DOHH2 (cell line): ENCODE results near the gene CASP8.

Experiments used
- H3F3A ChIP-seq: fragments of 200-600 bp; sonication (generic), shearing (Covaris generic); 2 replicates; pipeline ENCODE4 v1.6.0; 2016; ENCODE audit warnings: antibody characterized with exemption, mild to moderate bottlenecking; ENCODE audit not compliant: control insufficient read depth, insufficient read depth
- H3K27ac ChIP-seq: fragments of 200-600 bp; sonication (generic); 2 replicates; pipeline ENCODE4 v1.5.1; 2014; ENCODE audit warnings: low read depth, mild to moderate bottlenecking, low read length, moderate library complexity
- H3K27me3 ChIP-seq: fragments of 200-600 bp; sonication (generic); 2 replicates; pipeline ENCODE4 v1.6.1; 2014; ENCODE audit warnings: mild to moderate bottlenecking, low read length, mixed read lengths; ENCODE audit not compliant: control insufficient read depth
- H3K36me3 ChIP-seq: fragments of 200-600 bp; sonication (generic); 2 replicates; pipeline ENCODE4 v1.6.1; 2014; ENCODE audit warnings: mild to moderate bottlenecking, low read length, moderate library complexity, mixed read lengths; ENCODE audit not compliant: control insufficient read depth
- H3K4me1 ChIP-seq: fragments of 200-600 bp; sonication (generic); 2 replicates; pipeline ENCODE4 v1.6.1; 2014; ENCODE audit warnings: mild to moderate bottlenecking, low read length, mixed read lengths; ENCODE audit not compliant: control insufficient read depth
- H3K4me2 ChIP-seq: fragments of 200-600 bp; sonication (generic); 2 replicates; pipeline ENCODE4 v1.6.0; 2014; ENCODE audit warnings: mild to moderate bottlenecking, low read length, moderate library complexity
- H3K4me3 ChIP-seq: fragments of 200-600 bp; sonication (generic); 2 replicates; pipeline ENCODE4 v1.5.1; 2014; ENCODE audit warnings: mild to moderate bottlenecking, low read length, mixed read lengths
- H3K79me2 ChIP-seq: fragments of 200-600 bp; sonication (generic); 2 replicates; pipeline ENCODE4 v1.6.1; 2014; ENCODE audit warnings: mild to moderate bottlenecking, low read length, mixed read lengths; ENCODE audit not compliant: control insufficient read depth
- H3K9me2 ChIP-seq: fragments of 200-600 bp; sonication (generic); replicated peaks from 2 replicates; pipeline ENCODE4 v1.6.1; 2014; ENCODE audit warnings: mild to moderate bottlenecking, low read length, mixed read lengths; ENCODE audit not compliant: control insufficient read depth
- H3K9me3 ChIP-seq: fragments of 200-600 bp; sonication (generic); 2 replicates; pipeline ENCODE4 v1.6.1; 2014; ENCODE audit warnings: antibody characterized with exemption, low read length, mixed read lengths; ENCODE audit not compliant: control insufficient read depth, insufficient read depth
- H4K20me1 ChIP-seq: fragments of 200-600 bp; sonication (generic); 2 replicates; pipeline ENCODE4 v1.6.0; 2014; ENCODE audit warnings: low read depth, mild to moderate bottlenecking, antibody characterized with exemption, low read length, moderate library complexity; ENCODE audit not compliant: control insufficient read depth, insufficient read depth
- EZH2phosphoT487 ChIP-seq: fragments of 200-600 bp; sonication (generic); IDR thresholded peaks from 2 replicates; pipeline ENCODE4 v1.6.1; 2017; ENCODE audit warnings: borderline replicate concordance, mild to moderate bottlenecking, antibody characterized with exemption, low read length, moderate library complexity, mixed read lengths
- TF ChIP-seq, protein P1 (sequence below): fragments of 200-600 bp; sonication (generic); IDR thresholded peaks from one replicate; pipeline ENCODE4 v1.5.1; 2014; ENCODE audit warnings: antibody characterized with exemption, mild to moderate bottlenecking, low read depth, low read length; ENCODE audit not compliant: poor library complexity, severe bottlenecking

The CASP8 gene

DNA sequence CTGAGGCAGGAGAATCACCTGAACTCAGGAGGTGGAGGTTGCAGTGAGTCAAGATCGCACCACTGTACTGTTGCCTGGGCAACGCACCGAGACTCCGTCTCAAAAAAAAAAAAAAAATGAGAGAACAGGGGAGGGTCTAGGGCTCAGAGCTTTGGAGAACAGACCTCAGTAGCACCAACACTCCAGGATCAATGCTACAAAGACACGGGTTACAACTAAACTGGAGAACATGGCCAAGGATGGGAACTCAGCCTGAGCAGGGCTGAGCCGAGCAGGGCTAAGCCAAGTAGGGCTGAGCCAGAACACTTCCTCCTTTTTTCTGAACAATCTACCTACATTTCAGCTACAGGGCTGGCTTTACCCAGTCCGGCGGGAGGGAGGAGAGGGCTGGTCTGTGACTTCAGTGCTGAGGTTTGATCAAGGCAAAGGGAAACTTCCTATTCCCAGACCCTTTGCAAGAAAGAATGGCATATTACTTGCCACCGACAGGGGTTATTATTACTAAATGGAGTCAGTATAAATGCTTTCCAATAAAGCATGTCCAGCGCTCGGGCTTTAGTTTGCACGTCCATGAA, 2.9 kb upstream of the CASP8 start:
- no peaks in the 10 kb centered on the region for H4K20me1 ChIP-seq
- peak overlapping the region; percentile 73 for H3K4me3 ChIP-seq
- peak overlapping the region; percentile 93 for H3K4me2 ChIP-seq
- no peaks in the 10 kb centered on the region for H3K9me3 ChIP-seq
- TF ChIP-seq, protein P1, sequence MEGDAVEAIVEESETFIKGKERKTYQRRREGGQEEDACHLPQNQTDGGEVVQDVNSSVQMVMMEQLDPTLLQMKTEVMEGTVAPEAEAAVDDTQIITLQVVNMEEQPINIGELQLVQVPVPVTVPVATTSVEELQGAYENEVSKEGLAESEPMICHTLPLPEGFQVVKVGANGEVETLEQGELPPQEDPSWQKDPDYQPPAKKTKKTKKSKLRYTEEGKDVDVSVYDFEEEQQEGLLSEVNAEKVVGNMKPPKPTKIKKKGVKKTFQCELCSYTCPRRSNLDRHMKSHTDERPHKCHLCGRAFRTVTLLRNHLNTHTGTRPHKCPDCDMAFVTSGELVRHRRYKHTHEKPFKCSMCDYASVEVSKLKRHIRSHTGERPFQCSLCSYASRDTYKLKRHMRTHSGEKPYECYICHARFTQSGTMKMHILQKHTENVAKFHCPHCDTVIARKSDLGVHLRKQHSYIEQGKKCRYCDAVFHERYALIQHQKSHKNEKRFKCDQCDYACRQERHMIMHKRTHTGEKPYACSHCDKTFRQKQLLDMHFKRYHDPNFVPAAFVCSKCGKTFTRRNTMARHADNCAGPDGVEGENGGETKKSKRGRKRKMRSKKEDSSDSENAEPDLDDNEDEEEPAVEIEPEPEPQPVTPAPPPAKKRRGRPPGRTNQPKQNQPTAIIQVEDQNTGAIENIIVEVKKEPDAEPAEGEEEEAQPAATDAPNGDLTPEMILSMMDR, result no peak
- no peak for TF ChIP-seq EZH2phosphoT487
- peaks cover 4% of the 10 kb centered on the region; the same call in 1 of the 2 replicates for H3K36me3 ChIP-seq
- H3K79me2 ChIP-seq, result peaks cover 30% of the 10 kb centered on the region
- H3K9me2 ChIP-seq, result no peaks in the 10 kb centered on the region
- no peaks in the 10 kb centered on the region for H3K27me3 ChIP-seq
- peak overlapping the region; percentile 90 for H3K27ac ChIP-seq
- peaks cover 22% of the 10 kb centered on the region for H3F3A ChIP-seq
- H3K4me1 ChIP-seq, result peaks cover 47% of the 10 kb centered on the region

DNA sequence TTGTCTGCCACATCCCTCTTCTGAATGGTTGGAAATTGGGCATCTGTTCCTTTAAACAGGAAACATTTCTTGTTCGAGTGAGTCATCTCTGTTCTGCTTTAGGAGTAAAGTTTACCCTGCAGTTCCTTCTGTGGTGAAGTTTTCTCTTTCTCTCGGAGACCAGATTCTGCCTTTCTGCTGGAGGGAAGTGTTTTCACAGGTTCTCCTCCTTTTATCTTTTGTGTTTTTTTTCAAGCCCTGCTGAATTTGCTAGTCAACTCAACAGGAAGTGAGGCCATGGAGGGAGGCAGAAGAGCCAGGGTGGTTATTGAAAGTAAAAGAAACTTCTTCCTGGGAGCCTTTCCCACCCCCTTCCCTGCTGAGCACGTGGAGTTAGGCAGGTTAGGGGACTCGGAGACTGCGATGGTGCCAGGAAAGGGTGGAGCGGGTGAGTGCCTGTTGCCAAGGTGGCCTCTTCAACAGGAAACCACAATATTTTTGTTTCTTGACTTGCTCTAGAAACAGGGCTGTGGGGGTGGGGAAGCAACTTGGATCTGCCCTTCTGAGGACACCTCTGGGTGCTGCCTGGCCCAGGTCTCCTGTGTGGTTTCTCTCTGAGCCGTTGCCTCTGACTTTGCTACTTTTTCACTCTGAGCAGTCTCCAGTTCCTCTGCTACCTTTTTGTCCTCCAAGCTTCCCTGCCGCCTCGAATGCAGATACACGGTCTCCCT, 2.2 kb upstream of the CASP8 start:
- no peaks in the 10 kb centered on the region for H3K9me2 ChIP-seq
- H4K20me1 ChIP-seq, result peaks cover 3% of the 10 kb centered on the region; the same call in 1 of the 2 replicates
- peak overlapping the region; percentile 73 for H3K4me3 ChIP-seq
- H3K4me1 ChIP-seq, result peaks cover 48% of the 10 kb centered on the region
- no peak for TF ChIP-seq EZH2phosphoT487
- TF ChIP-seq, protein P1, result no peak
- no peaks in the 10 kb centered on the region for H3K27me3 ChIP-seq
- peaks cover 22% of the 10 kb centered on the region for H3F3A ChIP-seq
- no peaks in the 10 kb centered on the region for H3K9me3 ChIP-seq
- H3K36me3 ChIP-seq, result peaks cover 4% of the 10 kb centered on the region; the same call in 1 of the 2 replicates
- H3K79me2 ChIP-seq, result peaks cover 36% of the 10 kb centered on the region
- peak overlapping the region; percentile 90 for H3K27ac ChIP-seq
- peak overlapping the region; percentile 93 for H3K4me2 ChIP-seq

DNA sequence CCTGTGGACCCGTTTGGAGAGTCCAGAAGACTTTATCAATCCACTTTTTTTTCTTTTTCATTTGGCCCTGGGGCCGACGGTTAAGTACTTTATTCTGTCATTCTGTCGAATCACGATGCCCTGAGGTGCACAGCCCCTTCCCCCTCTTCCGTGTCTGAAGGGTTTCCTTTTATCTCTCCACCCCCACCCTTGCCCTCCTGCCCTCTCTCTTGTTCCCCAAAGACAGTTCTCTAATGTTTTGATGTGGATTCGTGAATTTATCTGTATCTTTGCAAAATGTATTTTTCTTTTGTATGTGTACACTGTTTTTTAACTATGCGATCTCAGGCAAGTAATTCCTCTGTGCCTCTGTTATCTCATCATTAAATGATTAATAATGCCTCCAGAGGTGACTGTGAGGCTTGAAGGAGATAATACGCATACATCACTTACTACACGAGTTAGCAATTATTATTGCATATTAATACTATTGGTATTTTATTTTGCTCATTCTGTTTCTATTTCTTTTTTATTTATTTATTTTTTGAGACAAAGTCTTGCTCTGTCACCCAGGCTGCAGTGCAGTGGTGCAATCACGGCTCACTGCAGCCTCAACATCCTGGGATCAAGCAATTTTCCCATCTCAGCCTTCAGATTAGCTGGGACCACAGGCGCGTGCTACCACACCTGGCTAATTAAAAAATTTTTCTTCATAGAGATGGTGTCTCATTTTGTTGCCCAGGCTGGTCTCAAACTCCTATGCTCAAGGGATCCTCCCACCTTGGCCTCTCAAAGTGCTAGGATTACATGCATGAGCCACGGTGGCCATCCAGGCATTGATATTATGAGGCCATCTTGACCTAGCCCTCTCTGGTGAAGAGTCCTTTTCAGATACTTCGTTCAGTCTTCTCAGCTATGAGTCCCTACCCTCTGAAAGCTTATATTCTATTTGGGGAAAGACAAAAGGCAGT, 1.4 kb upstream of the CASP8 start:
- H3K27ac ChIP-seq, result peak overlapping the region; percentile 90
- peak overlapping the region; percentile 73 for H3K4me3 ChIP-seq
- peaks cover 44% of the 10 kb centered on the region for H3K79me2 ChIP-seq

More for the DNA sequence above, 1.4 kb upstream of the CASP8 start:
- Histone ChIP-seq H4K20me1 (peaks cover 3% of the 10 kb centered on the region; the same call in 1 of the 2 replicates), H3K4me2 (peak overlapping the region; percentile 93), H3F3A (peaks cover 22% of the 10 kb centered on the region), H3K4me1 (peaks cover 52% of the 10 kb centered on the region), H3K36me3 (peaks cover 4% of the 10 kb centered on the region; the same call in 1 of the 2 replicates), H3K9me3 (no peaks in the 10 kb centered on the region), H3K27me3 (no peaks in the 10 kb centered on the region), H3K9me2 (no peaks in the 10 kb centered on the region)
- no peak for TF ChIP-seq EZH2phosphoT487
- TF ChIP-seq, protein P1, result no peak
